HEK293 (cell line): Measurements from ENCODE around the gene MSANTD2.

Experiments
- CTCF ChIP-seq: fragments of 450-650 bp; formaldehyde crosslinking; IDR thresholded peaks from 2 replicates; pipeline ENCODE4 v1.5.1; 2016; ENCODE audit warnings: missing biosample characterization, missing genetic modification characterization
- FEZF1 ChIP-seq: fragments of 450-650 bp; formaldehyde crosslinking; IDR thresholded peaks from 2 replicates; pipeline ENCODE4 v1.5.1; 2016; ENCODE audit warnings: missing biosample characterization, missing genetic modification characterization
- GFI1B ChIP-seq: fragments of 450-650 bp; formaldehyde crosslinking; IDR thresholded peaks from 2 replicates; pipeline ENCODE4 v1.5.1; 2016; ENCODE audit warnings: missing biosample characterization, missing genetic modification characterization
- GLIS1 ChIP-seq: fragments of 450-650 bp; formaldehyde crosslinking; IDR thresholded peaks from 2 replicates; pipeline ENCODE4 v1.5.1; 2016; ENCODE audit warnings: missing biosample characterization, missing genetic modification characterization
- KLF16 ChIP-seq: fragments of 450-650 bp; formaldehyde crosslinking; IDR thresholded peaks from 2 replicates; pipeline ENCODE4 v1.5.1; 2017; ENCODE audit warnings: missing biosample characterization, missing genetic modification characterization
- KLF17 ChIP-seq: fragments of 450-650 bp; formaldehyde crosslinking; IDR thresholded peaks from 2 replicates; pipeline ENCODE4 v1.5.1; 2016; ENCODE audit warnings: missing biosample characterization, missing genetic modification characterization
- PRDM10 ChIP-seq: fragments of 450-650 bp; formaldehyde crosslinking; IDR thresholded peaks from 2 replicates; pipeline ENCODE4 v1.5.1; 2016; ENCODE audit warnings: missing biosample characterization, missing genetic modification characterization
- REPIN1 ChIP-seq: fragments of 450-650 bp; formaldehyde crosslinking; IDR thresholded peaks from 2 replicates; pipeline ENCODE4 v1.5.1; 2017; ENCODE audit warnings: missing biosample characterization, missing genetic modification characterization, low read depth
- TCF7L2 ChIP-seq: IDR thresholded peaks from 2 replicates; pipeline ENCODE4 v1.6.1; 2011; ENCODE audit warnings: low read depth, mild to moderate bottlenecking, inconsistent platforms, low read length, moderate library complexity, borderline replicate concordance
- YY1 ChIP-seq: fragments of 450-650 bp; formaldehyde crosslinking; IDR thresholded peaks from 2 replicates; pipeline ENCODE4 v1.5.1; 2018; ENCODE audit warnings: missing biosample characterization, missing genetic modification characterization
- ZBTB17 ChIP-seq: fragments of 450-650 bp; formaldehyde crosslinking; IDR thresholded peaks from 2 replicates; pipeline ENCODE4 v1.5.1; 2016; ENCODE audit warnings: missing biosample characterization, missing genetic modification characterization
- ZBTB7A ChIP-seq: fragments of 450-650 bp; formaldehyde crosslinking; IDR thresholded peaks from 2 replicates; pipeline ENCODE4 v1.5.1; 2016; ENCODE audit warnings: low read depth, missing biosample characterization, missing genetic modification characterization
- ZFHX2 ChIP-seq: fragments of 450-650 bp; formaldehyde crosslinking; conservative IDR thresholded peaks from 2 replicates; pipeline ENCODE4 v1.5.1; 2016; ENCODE audit warnings: missing biosample characterization, missing genetic modification characterization
- ZNF10 ChIP-seq: fragments of 450-650 bp; formaldehyde crosslinking; IDR thresholded peaks from 2 replicates; pipeline ENCODE4 v1.5.1; 2017; ENCODE audit warnings: missing biosample characterization, missing genetic modification characterization
- ZNF114 ChIP-seq: fragments of 450-650 bp; formaldehyde crosslinking; IDR thresholded peaks from 2 replicates; pipeline ENCODE4 v1.5.0; 2017; ENCODE audit warnings: missing biosample characterization, missing genetic modification characterization
- ZNF169 ChIP-seq: fragments of 450-650 bp; formaldehyde crosslinking; IDR thresholded peaks from 2 replicates; pipeline ENCODE4 v1.5.1; 2016; ENCODE audit warnings: missing biosample characterization, missing genetic modification characterization
- ZNF24 ChIP-seq: fragments of 450-650 bp; formaldehyde crosslinking; IDR thresholded peaks from 2 replicates; pipeline ENCODE4 v1.5.1; 2016; ENCODE audit warnings: missing biosample characterization, missing genetic modification characterization
- ZNF324 ChIP-seq: fragments of 450-650 bp; formaldehyde crosslinking; IDR thresholded peaks from 2 replicates; pipeline ENCODE4 v1.5.1; 2016; ENCODE audit warnings: missing biosample characterization, missing genetic modification characterization
- ZNF398 ChIP-seq: fragments of 450-650 bp; formaldehyde crosslinking; IDR thresholded peaks from 2 replicates; pipeline ENCODE4 v1.5.1; 2017; ENCODE audit warnings: missing biosample characterization, missing genetic modification characterization
- ZNF404 ChIP-seq: fragments of 450-650 bp; formaldehyde crosslinking; IDR thresholded peaks from 2 replicates; pipeline ENCODE4 v1.5.1; 2017; ENCODE audit warnings: missing biosample characterization, missing genetic modification characterization
- ZNF426 ChIP-seq: fragments of 450-650 bp; formaldehyde crosslinking; IDR thresholded peaks from 2 replicates; pipeline ENCODE4 v1.5.1; 2017; ENCODE audit warnings: missing biosample characterization, missing genetic modification characterization, mild to moderate bottlenecking, inconsistent platforms, moderate library complexity
- ZNF544 ChIP-seq: fragments of 450-650 bp; formaldehyde crosslinking; IDR thresholded peaks from 2 replicates; pipeline ENCODE4 v1.5.0; 2017; ENCODE audit warnings: missing biosample characterization, missing genetic modification characterization
- ZNF571 ChIP-seq: fragments of 450-650 bp; formaldehyde crosslinking; IDR thresholded peaks from 2 replicates; pipeline ENCODE4 v1.5.0; 2017; ENCODE audit warnings: missing biosample characterization, missing genetic modification characterization
- ZNF596 ChIP-seq: fragments of 450-650 bp; IDR thresholded peaks from 2 replicates; pipeline ENCODE4 v1.5.0; 2018; ENCODE audit warnings: missing biosample characterization, mild to moderate bottlenecking, missing genetic modification characterization, moderate library complexity
- ZNF621 ChIP-seq: fragments of 450-650 bp; formaldehyde crosslinking; IDR thresholded peaks from 2 replicates; pipeline ENCODE4 v1.5.1; 2017; ENCODE audit warnings: missing biosample characterization, missing genetic modification characterization
- ZNF701 ChIP-seq: fragments of 450-650 bp; formaldehyde crosslinking; IDR thresholded peaks from 2 replicates; pipeline ENCODE4 v1.5.1; 2016; ENCODE audit warnings: missing biosample characterization, missing genetic modification characterization
- ZSCAN16 ChIP-seq: fragments of 450-650 bp; formaldehyde crosslinking; IDR thresholded peaks from 2 replicates; pipeline ENCODE4 v1.5.1; 2016; ENCODE audit warnings: missing biosample characterization, missing genetic modification characterization
- TF ChIP-seq, protein P1 (sequence below): fragments of 450-650 bp; formaldehyde crosslinking; IDR thresholded peaks from 2 replicates; pipeline ENCODE4 v1.5.1; 2016; ENCODE audit warnings: missing biosample characterization, missing genetic modification characterization
- TF ChIP-seq, protein P2 (sequence below): fragments of 450-650 bp; formaldehyde crosslinking; IDR thresholded peaks from 2 replicates; pipeline ENCODE4 v1.5.1; 2017; ENCODE audit warnings: missing biosample characterization, missing genetic modification characterization

Gene MSANTD2

DNA sequence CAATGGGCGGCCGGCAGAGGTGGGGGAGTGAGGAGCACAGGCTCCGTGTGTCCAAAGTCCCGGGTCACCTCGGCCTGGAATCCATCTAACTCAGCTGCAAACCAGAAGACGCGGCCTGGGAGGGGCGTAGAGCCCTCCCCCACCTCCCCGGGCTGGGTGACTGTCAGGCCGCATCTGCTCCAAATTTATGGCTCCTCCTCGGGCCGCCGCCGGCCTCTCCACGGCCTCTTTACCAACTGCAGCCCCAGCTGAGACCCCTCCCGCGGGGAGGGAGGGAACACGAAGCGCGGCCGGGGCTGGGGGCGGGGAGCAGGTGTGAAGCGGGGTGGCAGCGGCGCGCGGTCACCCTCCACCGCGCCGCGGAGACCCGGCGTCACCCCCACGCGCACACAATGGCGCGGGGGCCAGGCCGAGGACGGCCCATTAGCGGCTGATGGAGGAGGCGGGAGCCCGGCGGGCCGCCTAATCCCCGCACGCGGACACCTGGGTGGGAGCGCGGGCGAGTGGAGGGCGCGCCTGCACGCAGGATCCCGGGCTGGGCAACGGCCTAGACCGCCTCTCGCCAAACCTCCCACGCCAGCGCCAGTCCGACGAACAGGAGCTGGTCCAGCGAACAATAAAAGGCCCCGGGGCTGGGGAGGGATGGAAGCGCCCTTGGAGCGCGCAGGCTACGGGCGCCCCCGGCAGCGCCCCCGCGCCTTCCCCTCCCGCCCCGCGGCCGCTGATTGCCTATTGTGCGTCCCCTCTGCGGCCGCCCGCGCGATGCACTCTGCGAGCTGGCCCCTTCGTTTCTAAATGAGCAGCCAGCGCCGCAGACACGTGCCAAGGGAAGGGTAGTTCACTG lies 39.1 kb upstream of the MSANTD2 start (continued):
- TF ChIP-seq, protein P1, sequence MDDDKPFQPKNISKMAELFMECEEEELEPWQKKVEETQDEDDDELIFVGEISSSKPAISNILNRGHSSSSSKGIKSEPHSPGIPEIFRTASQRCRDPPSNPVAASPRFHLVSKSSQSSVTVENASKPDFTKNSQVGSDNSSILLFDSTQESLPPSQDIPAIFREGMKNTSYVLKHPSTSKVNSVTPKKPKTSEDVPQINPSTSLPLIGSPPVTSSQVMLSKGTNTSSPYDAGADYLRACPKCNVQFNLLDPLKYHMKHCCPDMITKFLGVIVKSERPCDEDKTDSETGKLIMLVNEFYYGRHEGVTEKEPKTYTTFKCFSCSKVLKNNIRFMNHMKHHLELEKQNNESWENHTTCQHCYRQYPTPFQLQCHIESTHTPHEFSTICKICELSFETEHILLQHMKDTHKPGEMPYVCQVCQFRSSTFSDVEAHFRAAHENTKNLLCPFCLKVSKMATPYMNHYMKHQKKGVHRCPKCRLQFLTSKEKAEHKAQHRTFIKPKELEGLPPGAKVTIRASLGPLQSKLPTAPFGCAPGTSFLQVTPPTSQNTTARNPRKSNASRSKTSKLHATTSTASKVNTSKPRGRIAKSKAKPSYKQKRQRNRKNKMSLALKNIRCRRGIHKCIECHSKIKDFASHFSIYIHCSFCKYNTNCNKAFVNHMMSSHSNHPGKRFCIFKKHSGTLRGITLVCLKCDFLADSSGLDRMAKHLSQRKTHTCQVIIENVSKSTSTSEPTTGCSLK (tag by site-specific recombination), result no peak
- TF ChIP-seq CTCF (tag by site-specific recombination), result no peak
- TF ChIP-seq ZNF544 (tag by site-specific recombination), result no peak
- TF ChIP-seq YY1, result peak; percentile 42; the same call in 1 of the 2 replicates
- TF ChIP-seq, protein P2, sequence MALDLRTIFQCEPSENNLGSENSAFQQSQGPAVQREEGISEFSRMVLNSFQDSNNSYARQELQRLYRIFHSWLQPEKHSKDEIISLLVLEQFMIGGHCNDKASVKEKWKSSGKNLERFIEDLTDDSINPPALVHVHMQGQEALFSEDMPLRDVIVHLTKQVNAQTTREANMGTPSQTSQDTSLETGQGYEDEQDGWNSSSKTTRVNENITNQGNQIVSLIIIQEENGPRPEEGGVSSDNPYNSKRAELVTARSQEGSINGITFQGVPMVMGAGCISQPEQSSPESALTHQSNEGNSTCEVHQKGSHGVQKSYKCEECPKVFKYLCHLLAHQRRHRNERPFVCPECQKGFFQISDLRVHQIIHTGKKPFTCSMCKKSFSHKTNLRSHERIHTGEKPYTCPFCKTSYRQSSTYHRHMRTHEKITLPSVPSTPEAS (tag by site-specific recombination), result no peak
- TF ChIP-seq REPIN1 (tag by site-specific recombination), result no peak
- TF ChIP-seq ZBTB17, result 0 out of 2 replicates have a peak, but pooled peaks have one; percentile 41
- no peak for TF ChIP-seq ZNF169 (tag by site-specific recombination)
- 0 out of 2 replicates have a peak, but pooled peaks have one; percentile 34 for TF ChIP-seq GLIS1 (tag by site-specific recombination)
- peak; percentile 90 for TF ChIP-seq PRDM10
- TF ChIP-seq ZNF571 (tag by site-specific recombination), result no peak
- no peak for TF ChIP-seq ZNF701 (tag by site-specific recombination)
- no peak for TF ChIP-seq KLF17 (tag by site-specific recombination)
- TF ChIP-seq KLF16 (tag by site-specific recombination), result no peak
- TF ChIP-seq ZNF324 (tag by site-specific recombination), result no peak
- TF ChIP-seq ZSCAN16 (tag by site-specific recombination), result no peak
- no peak for TF ChIP-seq ZNF114 (tag by site-specific recombination)
- no peak for TF ChIP-seq TCF7L2
- no peak for TF ChIP-seq ZNF426 (tag by site-specific recombination)
- TF ChIP-seq ZFHX2 (tag by site-specific recombination), result peak; percentile 97
- no peak for TF ChIP-seq ZBTB7A (tag by site-specific recombination)
- TF ChIP-seq ZNF621, result no peak
- TF ChIP-seq ZNF10 (tag by site-specific recombination), result no peak
- no peak for TF ChIP-seq ZNF24 (tag by site-specific recombination)
- peak; percentile 84 for TF ChIP-seq FEZF1 (tag by site-specific recombination)
- no peak for TF ChIP-seq ZNF596 (tag by site-specific recombination)
- TF ChIP-seq ZNF404 (tag by site-specific recombination), result no peak
- peak; percentile 64; the same call in 1 of the 2 replicates for TF ChIP-seq ZNF398 (tag by site-specific recombination)
- no peak for TF ChIP-seq GFI1B
